DMS79 treated with DMSO at 0.1 percent for 48 hours (cell line): ENCODE data around the gene ABHD5.
A peak's percentile ranks its signal among the peaks of the same experiment; 100 is the strongest.

Source experiments
- DNase-seq: peaks from one replicate; lab custom pipeline; 2025; lab: John Stamatoyannopoulos, UW

ABHD5 gene

GRCh38 chr3:43686333-43686699 is 4.4 kb upstream of the ABHD5 start:
- DNase-seq: no peak

- no peak for DNase-seq
Measured at GRCh38 chr3:43686700-43687498, 3.8 kb upstream of the ABHD5 start.

- DNase-seq: no peak
Measured at GRCh38 chr3:43687499-43687811, 3.3 kb upstream of the ABHD5 start.

GRCh38 chr3:43688245-43688650 is 2.5 kb upstream of the ABHD5 start:
- DNase-seq: no peak

GRCh38 chr3:43689166-43689565 is 1.6 kb upstream of the ABHD5 start:
- DNase-seq: no peak

GRCh38 chr3:43689766-43690399 is 855 bp upstream of the ABHD5 start:
- peak; percentile 20 for DNase-seq

- peak; percentile 21 for DNase-seq
Measured at GRCh38 chr3:43691120-43691995, 620 bp downstream of the ABHD5 start.

- DNase-seq: no peak
Measured at GRCh38 chr3:43692085-43692855, 1.5 kb downstream of the ABHD5 start.

- no peak for DNase-seq
Measured at GRCh38 chr3:43692971-43693370, 2.2 kb downstream of the ABHD5 start.

GRCh38 chr3:43693594-43693993 is 2.9 kb downstream of the ABHD5 start:
- no peak for DNase-seq

GRCh38 chr3:43695443-43695842 is 4.7 kb downstream of the ABHD5 start:
- DNase-seq: no peak

GRCh38 chr3:43695863-43696262 is 5.1 kb downstream of the ABHD5 start:
- DNase-seq: no peak

- DNase-seq: no peak
Measured at GRCh38 chr3:43696441-43696840, 5.7 kb downstream of the ABHD5 start.

- no peak for DNase-seq
Measured at GRCh38 chr3:43696881-43697280, 6.1 kb downstream of the ABHD5 start.

GRCh38 chr3:43699864-43700263 is 9.1 kb downstream of the ABHD5 start:
- DNase-seq: no peak

GRCh38 chr3:43704697-43705096 is 14.0 kb downstream of the ABHD5 start:
- peak; percentile 25 for DNase-seq

GRCh38 chr3:43706342-43706741 is 15.6 kb downstream of the ABHD5 start:
- no peak for DNase-seq

GRCh38 chr3:43707266-43707665 is 16.5 kb downstream of the ABHD5 start:
- no peak for DNase-seq

- DNase-seq: no peak
Measured at GRCh38 chr3:43707998-43708397, 17.3 kb downstream of the ABHD5 start.

GRCh38 chr3:43709022-43709421 is 18.3 kb downstream of the ABHD5 start:
- DNase-seq: no peak

GRCh38 chr3:43710607-43711006 is 19.9 kb downstream of the ABHD5 start:
- DNase-seq: no peak

- no peak for DNase-seq
Measured at GRCh38 chr3:43718296-43718695, 27.6 kb downstream of the ABHD5 start.
